ENCODE results near the gene ASB6. TPM values are rescaled to one million over a fixed set of nuclear protein-coding genes. Genes with fewer than 3 reads are reported as not detected.
A peak's percentile ranks its signal among the peaks of the same experiment; 100 is the strongest.

The ASB6 gene
- total RNA-seq, 1 donor from 2014 or later: 9.2 TPM

DNA sequence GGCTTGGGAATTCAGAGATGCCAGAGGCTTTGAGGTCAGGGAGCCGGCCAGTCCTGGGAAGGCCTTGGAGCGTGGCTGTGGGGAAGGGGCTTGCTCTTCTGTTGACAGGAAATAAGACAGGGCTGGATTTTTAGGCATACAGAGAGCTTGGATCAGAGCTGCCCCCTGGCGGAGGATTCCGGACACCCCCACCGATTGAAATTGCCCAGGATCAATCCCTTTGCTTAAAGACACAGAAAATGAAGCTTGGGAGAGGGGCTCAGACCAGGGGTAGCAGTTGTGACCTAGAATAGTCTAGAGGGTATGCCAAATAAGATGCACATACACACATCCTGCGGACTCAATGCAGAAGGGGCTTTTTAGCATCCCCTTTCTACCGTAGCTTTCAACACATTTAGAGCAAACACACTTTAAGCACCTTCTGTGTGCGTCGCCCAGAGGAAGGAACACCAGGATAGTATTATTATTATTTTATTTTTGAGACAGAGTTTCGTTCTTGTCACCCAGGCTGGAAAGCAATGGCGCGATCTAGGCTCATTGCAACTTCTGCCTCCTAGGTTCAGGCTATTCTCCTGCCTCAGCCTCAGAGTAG lies 17.7 kb downstream of the ASB6 start:
- no peaks in the 10 kb centered on the region for H3K9me3 ChIP-seq (ENCODE audit: low read depth)
- H3K79me2 ChIP-seq (ENCODE audit: low read depth): peaks cover 33% of the 10 kb centered on the region
- H3F3A ChIP-seq (ENCODE audit: low read depth): peaks cover 15% of the 10 kb centered on the region
- DNase-seq (ENCODE audit: low spot score): peak; percentile 83
- Mint-ChIP-seq H3K4me1 (peaks cover 50% of the 10 kb centered on the region), H3K27ac (peak overlapping the region; percentile 88), H3K27me3 (ENCODE audit: insufficient read depth, low read depth) (peaks cover 16% of the 10 kb centered on the region), H3K36me3 (peaks cover 4% of the 10 kb centered on the region), H3K4me3 (peak overlapping the region; percentile 80), H3K9me3 (no peaks in the 10 kb centered on the region)
- no peak overlapping the region for H3K4me3 ChIP-seq
- no peak overlapping the region for H3K27ac ChIP-seq
- H2AFZ ChIP-seq (replicated peaks): no peak overlapping the region
- no peak overlapping the region for H3K9ac ChIP-seq
- H3K4me2 ChIP-seq: no peak overlapping the region
- TF ChIP-seq EZH2 (IDR thresholded peaks at IDR 0.05): no peak
- TF ChIP-seq, protein P1, sequence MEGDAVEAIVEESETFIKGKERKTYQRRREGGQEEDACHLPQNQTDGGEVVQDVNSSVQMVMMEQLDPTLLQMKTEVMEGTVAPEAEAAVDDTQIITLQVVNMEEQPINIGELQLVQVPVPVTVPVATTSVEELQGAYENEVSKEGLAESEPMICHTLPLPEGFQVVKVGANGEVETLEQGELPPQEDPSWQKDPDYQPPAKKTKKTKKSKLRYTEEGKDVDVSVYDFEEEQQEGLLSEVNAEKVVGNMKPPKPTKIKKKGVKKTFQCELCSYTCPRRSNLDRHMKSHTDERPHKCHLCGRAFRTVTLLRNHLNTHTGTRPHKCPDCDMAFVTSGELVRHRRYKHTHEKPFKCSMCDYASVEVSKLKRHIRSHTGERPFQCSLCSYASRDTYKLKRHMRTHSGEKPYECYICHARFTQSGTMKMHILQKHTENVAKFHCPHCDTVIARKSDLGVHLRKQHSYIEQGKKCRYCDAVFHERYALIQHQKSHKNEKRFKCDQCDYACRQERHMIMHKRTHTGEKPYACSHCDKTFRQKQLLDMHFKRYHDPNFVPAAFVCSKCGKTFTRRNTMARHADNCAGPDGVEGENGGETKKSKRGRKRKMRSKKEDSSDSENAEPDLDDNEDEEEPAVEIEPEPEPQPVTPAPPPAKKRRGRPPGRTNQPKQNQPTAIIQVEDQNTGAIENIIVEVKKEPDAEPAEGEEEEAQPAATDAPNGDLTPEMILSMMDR (IDR thresholded peaks at IDR 0.05): peak; percentile 86
- H3K4me1 ChIP-seq: peaks cover 19% of the 10 kb centered on the region
- peaks cover 32% of the 10 kb centered on the region for H4K20me1 ChIP-seq (ENCODE audit: low read depth)
- peaks cover 28% of the 10 kb centered on the region for H3K27me3 ChIP-seq
- H3K36me3 ChIP-seq: no peaks in the 10 kb centered on the region

DNA sequence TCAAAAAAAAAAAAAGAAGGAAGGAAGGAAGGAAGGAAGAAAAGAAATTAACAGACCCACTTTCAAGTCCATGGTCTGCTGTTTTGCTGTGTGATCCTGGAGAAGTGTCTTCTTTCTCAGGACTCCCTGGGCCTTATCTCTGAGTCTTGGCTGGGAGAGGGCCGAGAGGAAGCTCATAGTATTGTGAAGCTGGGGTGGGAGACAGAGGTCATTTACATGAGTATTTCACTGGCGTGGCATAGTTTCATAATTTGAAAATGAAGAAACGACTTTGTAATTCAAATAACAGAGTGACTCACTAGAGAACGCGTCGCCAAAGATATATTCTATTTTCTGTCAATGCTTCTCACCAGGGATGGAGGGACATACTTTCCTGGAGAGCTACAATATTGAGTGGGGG lies 18.6 kb downstream of the ASB6 start:
- Mint-ChIP-seq H3K9me3 (peaks cover 1% of the 10 kb centered on the region), H3K27ac (no peak overlapping the region), H3K27me3 (ENCODE audit: insufficient read depth, low read depth) (peaks cover 20% of the 10 kb centered on the region), H3K4me1 (peaks cover 46% of the 10 kb centered on the region), H3K36me3 (peaks cover 1% of the 10 kb centered on the region), H3K4me3 (peak overlapping the region; percentile 13)
- Histone ChIP-seq H3K9me3 (ENCODE audit: low read depth) (no peaks in the 10 kb centered on the region), H4K20me1 (ENCODE audit: low read depth) (peaks cover 23% of the 10 kb centered on the region), H3K79me2 (ENCODE audit: low read depth) (peaks cover 24% of the 10 kb centered on the region), H3K9ac (no peak overlapping the region), H3K27ac (no peak overlapping the region), H3K36me3 (no peaks in the 10 kb centered on the region), H3F3A (ENCODE audit: low read depth) (peaks cover 17% of the 10 kb centered on the region), H2AFZ (replicated peaks) (no peak overlapping the region), H3K4me1 (peaks cover 19% of the 10 kb centered on the region), H3K4me3 (no peak overlapping the region), H3K27me3 (peaks cover 38% of the 10 kb centered on the region), H3K4me2 (no peak overlapping the region)
- TF ChIP-seq EZH2 (IDR thresholded peaks at IDR 0.05) (no peak), EZH2phosphoT487 (IDR thresholded peaks at IDR 0.05) (no peak)
- TF ChIP-seq, protein P1 (IDR thresholded peaks at IDR 0.05): no peak
- DNase-seq (ENCODE audit: low spot score): no peak

GRCh38 chr9:129620669-129621295 lies 21.2 kb downstream of the ASB6 start, which contains the start of gene C9orf50:
Gene C9orf50, minus strand, starts transcription at chr9:129621101. Its CDS starts 527 bp downstream, at chr9:129620574.
- Mint-ChIP-seq H3K9me3 (peaks cover 2% of the 10 kb centered on the region), H3K36me3 (no peaks in the 10 kb centered on the region), H3K4me1 (peaks cover 29% of the 10 kb centered on the region), H3K27me3 (ENCODE audit: insufficient read depth, low read depth) (peaks cover 22% of the 10 kb centered on the region), H3K27ac (no peak within 1 kb of the TSS), H3K4me3 (peak within 1 kb of the TSS; percentile 81)
- H3K79me2 ChIP-seq (ENCODE audit: low read depth): no peaks in the 10 kb centered on the region
- DNase-seq (ENCODE audit: low spot score): no peak
- H3K4me1 ChIP-seq: peaks cover 8% of the 10 kb centered on the region
- H2AFZ ChIP-seq (replicated peaks): peak within 1 kb of the TSS; percentile 66
- peak within 1 kb of the TSS; percentile 79 for H3K4me2 ChIP-seq
- peaks cover 44% of the 10 kb centered on the region for H3K27me3 ChIP-seq
- peak within 1 kb of the TSS; percentile 51 for H3K4me3 ChIP-seq
- no peaks in the 10 kb centered on the region for H3K36me3 ChIP-seq
- TF ChIP-seq EZH2 (IDR thresholded peaks at IDR 0.05) (no peak), EZH2phosphoT487 (IDR thresholded peaks at IDR 0.05) (peak; percentile 65)
- no peaks in the 10 kb centered on the region for H3K9me3 ChIP-seq (ENCODE audit: low read depth)
- H3F3A ChIP-seq (ENCODE audit: low read depth): peaks cover 17% of the 10 kb centered on the region
- H3K27ac ChIP-seq: no peak within 1 kb of the TSS
- no peak within 1 kb of the TSS for H3K9ac ChIP-seq
- no peaks in the 10 kb centered on the region for H4K20me1 ChIP-seq (ENCODE audit: low read depth)

All from neural progenitor cell (in vitro differentiated cells).